ENCODE data around the gene C5orf47.

DNA sequence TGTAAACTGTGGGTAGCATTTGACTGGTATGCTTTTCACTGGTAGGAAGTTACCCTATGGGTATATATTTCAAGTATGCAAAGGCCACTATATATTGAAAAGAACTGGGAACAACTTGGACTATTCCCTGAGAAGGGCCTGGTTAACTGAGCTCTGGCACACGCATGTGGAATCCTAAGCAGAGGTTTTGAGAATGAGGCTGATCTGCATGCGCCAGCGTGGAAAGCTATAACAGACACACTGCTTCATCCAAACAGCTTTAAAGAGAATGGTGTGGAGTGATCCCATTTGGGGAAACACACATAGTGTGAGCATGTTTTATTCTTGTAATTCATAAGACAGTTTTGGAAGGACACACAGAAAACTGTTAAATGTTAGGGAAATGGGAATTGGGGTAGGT lies 64.9 kb downstream of the C5orf47 start:
- TF ChIP-seq, protein P1, sequence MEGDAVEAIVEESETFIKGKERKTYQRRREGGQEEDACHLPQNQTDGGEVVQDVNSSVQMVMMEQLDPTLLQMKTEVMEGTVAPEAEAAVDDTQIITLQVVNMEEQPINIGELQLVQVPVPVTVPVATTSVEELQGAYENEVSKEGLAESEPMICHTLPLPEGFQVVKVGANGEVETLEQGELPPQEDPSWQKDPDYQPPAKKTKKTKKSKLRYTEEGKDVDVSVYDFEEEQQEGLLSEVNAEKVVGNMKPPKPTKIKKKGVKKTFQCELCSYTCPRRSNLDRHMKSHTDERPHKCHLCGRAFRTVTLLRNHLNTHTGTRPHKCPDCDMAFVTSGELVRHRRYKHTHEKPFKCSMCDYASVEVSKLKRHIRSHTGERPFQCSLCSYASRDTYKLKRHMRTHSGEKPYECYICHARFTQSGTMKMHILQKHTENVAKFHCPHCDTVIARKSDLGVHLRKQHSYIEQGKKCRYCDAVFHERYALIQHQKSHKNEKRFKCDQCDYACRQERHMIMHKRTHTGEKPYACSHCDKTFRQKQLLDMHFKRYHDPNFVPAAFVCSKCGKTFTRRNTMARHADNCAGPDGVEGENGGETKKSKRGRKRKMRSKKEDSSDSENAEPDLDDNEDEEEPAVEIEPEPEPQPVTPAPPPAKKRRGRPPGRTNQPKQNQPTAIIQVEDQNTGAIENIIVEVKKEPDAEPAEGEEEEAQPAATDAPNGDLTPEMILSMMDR (IDR thresholded peaks at IDR 0.05; ENCODE audit: low read depth, low read length, missing input control), result no peak
- TF ChIP-seq JUND (IDR thresholded peaks at IDR 0.05), result no peak
- no peak for TF ChIP-seq TAF1 (conservative IDR thresholded peaks at IDR 0.05)
- TF ChIP-seq EGR1 (IDR thresholded peaks at IDR 0.05; ENCODE audit: low read depth in 2 of 2), result no peak
- no peak for TF ChIP-seq NR2F2 (IDR thresholded peaks at IDR 0.05)
- no peak for TF ChIP-seq REST (IDR thresholded peaks at IDR 0.05)
- TF ChIP-seq SP1 (IDR thresholded peaks at IDR 0.05), result no peak
- TF ChIP-seq GABPA (IDR thresholded peaks at IDR 0.05 in 1 of 2, conservative IDR thresholded peaks at IDR 0.05 in 1 of 2), result no peak
- no peak for TF ChIP-seq RAD21 (IDR thresholded peaks at IDR 0.05)
- no peak for TF ChIP-seq YY1 (IDR thresholded peaks at IDR 0.05)
- TF ChIP-seq FOXA2 (IDR thresholded peaks at IDR 0.05), result no peak
- TF ChIP-seq, protein P2, sequence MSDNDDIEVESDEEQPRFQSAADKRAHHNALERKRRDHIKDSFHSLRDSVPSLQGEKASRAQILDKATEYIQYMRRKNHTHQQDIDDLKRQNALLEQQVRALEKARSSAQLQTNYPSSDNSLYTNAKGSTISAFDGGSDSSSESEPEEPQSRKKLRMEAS (IDR thresholded peaks at IDR 0.05), result no peak
- TF ChIP-seq, protein P3, sequence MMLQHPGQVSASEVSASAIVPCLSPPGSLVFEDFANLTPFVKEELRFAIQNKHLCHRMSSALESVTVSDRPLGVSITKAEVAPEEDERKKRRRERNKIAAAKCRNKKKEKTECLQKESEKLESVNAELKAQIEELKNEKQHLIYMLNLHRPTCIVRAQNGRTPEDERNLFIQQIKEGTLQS (IDR thresholded peaks at IDR 0.05), result no peak
- no peak for TF ChIP-seq FOXA1 (IDR thresholded peaks at IDR 0.05)

All from liver (tissue), 3 donors.